Right lobe of liver (tissue), 4 donors: ENCODE data around the gene GALNT12.

Experiments
- POLR2A ChIP-seq: fragments of 450-650 bp; IDR thresholded peaks from one replicate; pipeline ENCODE4 v1.6.1; 2017; ENCODE audit warnings: antibody characterized with exemption, mild to moderate bottlenecking
- TF ChIP-seq, protein P1 (sequence below), 4 donors: fragments of 200-600 bp in 3 of 4; fragments of 450-650 bp in 1 of 4; IDR thresholded peaks; one replicate each; pipeline versions ENCODE4 v1.5.1 to v1.8.0; 2016 to 2022; ENCODE audit warnings: antibody characterized with exemption in 4 of 4, mild to moderate bottlenecking in 2 of 4
- donor health status: DM: no; HTN: no; CAD: no.
- donor health status: DM: no; HTN: no; CAD: no.
- donor health status: DM: no; HTN: yes; CAD: no.

DNA sequence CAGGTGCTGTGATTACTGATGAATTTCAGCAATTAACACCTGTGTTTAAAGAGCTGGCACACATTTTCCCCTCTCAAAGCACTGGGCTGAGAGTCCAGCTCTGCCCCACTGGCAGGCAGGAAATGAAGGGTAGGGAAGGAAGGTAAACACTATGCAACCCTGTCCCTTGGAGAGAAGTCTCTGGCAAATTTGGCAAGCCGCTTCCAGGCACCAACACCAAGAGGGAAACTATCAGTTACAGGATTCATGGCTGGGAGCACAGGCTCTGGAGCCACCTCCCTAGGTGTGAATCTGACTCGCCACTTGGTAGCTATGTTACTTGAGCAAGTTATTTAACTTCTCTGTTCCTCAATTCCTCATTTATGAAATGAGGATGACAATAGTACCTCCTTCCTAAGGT, 14.4 kb upstream of the GALNT12 start:
- TF ChIP-seq, protein P1, sequence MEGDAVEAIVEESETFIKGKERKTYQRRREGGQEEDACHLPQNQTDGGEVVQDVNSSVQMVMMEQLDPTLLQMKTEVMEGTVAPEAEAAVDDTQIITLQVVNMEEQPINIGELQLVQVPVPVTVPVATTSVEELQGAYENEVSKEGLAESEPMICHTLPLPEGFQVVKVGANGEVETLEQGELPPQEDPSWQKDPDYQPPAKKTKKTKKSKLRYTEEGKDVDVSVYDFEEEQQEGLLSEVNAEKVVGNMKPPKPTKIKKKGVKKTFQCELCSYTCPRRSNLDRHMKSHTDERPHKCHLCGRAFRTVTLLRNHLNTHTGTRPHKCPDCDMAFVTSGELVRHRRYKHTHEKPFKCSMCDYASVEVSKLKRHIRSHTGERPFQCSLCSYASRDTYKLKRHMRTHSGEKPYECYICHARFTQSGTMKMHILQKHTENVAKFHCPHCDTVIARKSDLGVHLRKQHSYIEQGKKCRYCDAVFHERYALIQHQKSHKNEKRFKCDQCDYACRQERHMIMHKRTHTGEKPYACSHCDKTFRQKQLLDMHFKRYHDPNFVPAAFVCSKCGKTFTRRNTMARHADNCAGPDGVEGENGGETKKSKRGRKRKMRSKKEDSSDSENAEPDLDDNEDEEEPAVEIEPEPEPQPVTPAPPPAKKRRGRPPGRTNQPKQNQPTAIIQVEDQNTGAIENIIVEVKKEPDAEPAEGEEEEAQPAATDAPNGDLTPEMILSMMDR (IDR thresholded peaks at IDR 0.05), result no peak
- TF ChIP-seq POLR2A, result no peak
